ENCODE measurements around the gene FHOD3.

FHOD3 gene

DNA sequence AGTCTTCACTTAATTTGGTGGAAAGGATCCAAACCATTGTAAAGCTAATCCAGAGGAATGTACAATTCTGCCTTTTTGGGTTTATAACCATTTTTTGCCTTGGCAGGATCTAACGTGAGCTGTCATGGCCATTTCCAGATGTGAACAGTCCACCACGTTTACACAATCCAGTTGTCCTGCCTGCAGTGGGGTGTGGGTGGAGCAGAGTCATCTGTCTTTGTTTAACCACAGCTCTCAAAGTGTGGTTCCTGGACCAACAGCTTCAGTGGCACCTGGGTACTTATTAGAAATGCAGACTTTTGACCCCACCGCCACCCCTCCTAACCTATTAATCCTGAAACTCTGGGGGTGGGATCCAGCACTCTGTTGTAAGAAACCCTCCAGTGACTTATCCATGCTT is 35.9 kb downstream of the FHOD3 start:
- TF ChIP-seq CTCF (IDR thresholded peaks at IDR 0.05; ENCODE audit: borderline replicate concordance, insufficient read depth, low read depth, low read length) = no peak
- H3K4me3 ChIP-seq (ENCODE audit: low read depth, low read length) = no peak overlapping the region

DNA sequence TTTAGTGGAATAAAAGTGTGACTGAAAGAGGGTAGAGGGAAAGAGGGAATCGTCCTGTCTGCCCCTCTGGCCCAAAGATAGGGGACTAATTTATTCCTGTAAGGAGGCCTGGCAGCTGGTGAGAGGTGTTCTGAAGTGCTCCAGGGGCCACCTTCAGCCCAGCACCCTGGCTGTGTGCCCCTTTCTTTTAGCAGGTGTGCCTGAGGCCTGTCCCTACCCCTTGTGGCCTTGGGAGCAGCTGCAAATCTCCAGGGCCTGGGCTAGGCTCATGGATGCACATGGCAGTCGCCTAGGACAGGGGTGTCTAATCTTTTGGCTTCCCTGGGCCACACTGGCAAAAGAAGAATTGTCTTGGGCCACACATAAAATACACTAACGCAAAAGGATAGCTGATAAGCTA is 37.3 kb downstream of the FHOD3 start:
- no peak overlapping the region for H3K4me3 ChIP-seq (ENCODE audit: low read depth, low read length)
- no peak for TF ChIP-seq CTCF (IDR thresholded peaks at IDR 0.05; ENCODE audit: borderline replicate concordance, insufficient read depth, low read depth, low read length)

DNA sequence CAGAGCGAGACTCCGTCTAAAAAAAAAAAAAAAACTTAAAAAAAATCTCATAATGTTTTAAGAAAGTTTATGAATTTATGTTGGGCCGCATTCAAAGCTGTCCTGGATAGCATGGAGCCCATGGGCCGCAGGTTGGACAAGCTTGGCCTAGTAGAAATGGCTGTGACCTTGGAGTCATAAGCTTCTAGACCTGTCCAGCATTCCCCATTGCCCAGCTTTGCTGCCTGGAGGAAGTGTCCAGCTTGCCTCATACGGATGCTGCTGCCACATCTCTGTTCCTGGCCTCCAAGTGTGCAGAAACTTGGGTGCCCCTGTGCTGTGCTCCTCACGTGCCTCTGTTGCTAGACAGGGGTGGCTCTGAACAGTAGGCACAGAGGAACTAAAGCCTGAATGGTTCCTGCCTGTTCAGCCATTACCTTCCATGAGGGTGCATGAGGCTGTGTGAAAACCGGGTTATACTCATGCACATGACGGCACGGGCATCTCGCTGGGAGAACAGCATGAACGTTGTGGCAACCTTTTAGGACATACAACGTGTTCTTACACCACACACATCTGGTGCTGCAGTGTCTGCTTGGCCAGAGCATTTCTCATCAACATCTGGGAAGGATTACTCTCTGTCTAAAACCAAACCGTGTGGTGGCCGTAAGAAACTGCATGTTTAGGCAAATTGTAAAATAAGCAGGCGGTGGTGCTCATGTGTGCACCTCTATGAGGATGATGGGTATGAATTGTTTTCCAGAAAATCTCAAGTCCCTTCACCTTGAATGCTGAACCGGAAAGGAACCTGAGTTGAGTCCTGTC is 38.2 kb downstream of the FHOD3 start:
- TF ChIP-seq CTCF (IDR thresholded peaks at IDR 0.05; ENCODE audit: borderline replicate concordance, insufficient read depth, low read depth, low read length) = no peak
- H3K4me3 ChIP-seq (ENCODE audit: low read depth, low read length) = no peak overlapping the region

GRCh38 chr18:36337679-36338402 is 40.3 kb downstream of the FHOD3 start:
- H3K4me3 ChIP-seq (ENCODE audit: low read depth, low read length) = no peak overlapping the region
- TF ChIP-seq CTCF (IDR thresholded peaks at IDR 0.05; ENCODE audit: borderline replicate concordance, insufficient read depth, low read depth, low read length) = no peak

DNA sequence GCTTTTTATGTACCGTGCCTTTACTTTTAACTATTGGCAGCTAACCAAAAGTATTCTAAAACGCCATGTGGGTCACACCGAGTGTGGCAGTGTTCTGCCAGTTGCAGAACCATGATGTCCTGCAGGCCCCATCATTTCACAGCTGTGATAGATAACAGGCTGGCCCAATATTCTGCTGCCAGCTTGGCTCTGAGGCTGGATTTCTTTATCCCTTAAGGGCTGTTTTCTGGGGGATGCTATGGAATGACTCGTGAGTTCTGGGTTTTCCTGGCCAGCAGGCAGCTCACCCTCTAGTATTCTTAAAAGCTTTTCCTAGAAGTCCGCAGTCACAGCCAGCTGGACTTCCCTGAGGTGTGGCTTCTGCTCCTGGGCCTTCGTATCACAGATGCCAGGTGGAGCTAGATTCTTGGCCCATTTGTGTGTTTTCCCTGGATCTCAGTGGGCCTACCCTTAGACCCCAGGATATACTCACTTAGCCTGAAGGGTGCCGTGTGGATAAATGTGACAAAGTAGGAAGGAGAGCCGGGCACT is 41.0 kb downstream of the FHOD3 start:
- H3K4me3 ChIP-seq (ENCODE audit: low read depth, low read length) = no peak overlapping the region
- no peak for TF ChIP-seq CTCF (IDR thresholded peaks at IDR 0.05; ENCODE audit: borderline replicate concordance, insufficient read depth, low read depth, low read length)

DNA sequence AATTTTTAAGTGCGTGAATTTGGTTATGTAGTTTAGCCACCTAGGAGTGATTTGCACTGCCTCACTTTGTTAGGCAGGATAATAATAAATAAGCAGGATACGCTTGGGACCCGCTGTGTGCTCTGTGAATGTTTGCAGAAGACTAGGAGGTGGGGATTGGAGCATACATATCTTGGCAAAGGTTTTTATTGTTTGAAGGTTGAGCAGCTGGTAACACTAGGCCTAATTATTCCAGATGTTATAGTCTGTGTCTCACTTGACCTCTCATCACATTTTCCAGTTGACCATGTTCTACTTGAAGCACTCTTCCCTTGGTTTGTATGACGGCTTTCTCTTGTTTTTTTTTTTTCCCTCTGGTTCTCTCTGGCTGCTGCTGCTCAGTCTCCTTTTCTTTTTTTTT is 42.7 kb downstream of the FHOD3 start:
- TF ChIP-seq CTCF (IDR thresholded peaks at IDR 0.05; ENCODE audit: borderline replicate concordance, insufficient read depth, low read depth, low read length) = no peak
- H3K4me3 ChIP-seq (ENCODE audit: low read depth, low read length) = no peak overlapping the region

All from GM12875 (cell line).